Hematopoietic multipotent progenitor cell treated with erythropoietin and hydrocortisone succinate and interleukin-3 and kit ligand, for 17 days (in vitro differentiated cells): Measurements from ENCODE around the gene SYT15.
"Not testable (repeated sequence)": the region's sequence is repeated elsewhere in the genome, so short reads cannot be mapped to it uniquely, and the experiment has no call there.

Source experiments
- DNase-seq: peaks from one replicate; pipeline ENCODE4 v3.0.0-alpha.2; 2015; ENCODE audit warnings: low spot score

SYT15 gene

DNA sequence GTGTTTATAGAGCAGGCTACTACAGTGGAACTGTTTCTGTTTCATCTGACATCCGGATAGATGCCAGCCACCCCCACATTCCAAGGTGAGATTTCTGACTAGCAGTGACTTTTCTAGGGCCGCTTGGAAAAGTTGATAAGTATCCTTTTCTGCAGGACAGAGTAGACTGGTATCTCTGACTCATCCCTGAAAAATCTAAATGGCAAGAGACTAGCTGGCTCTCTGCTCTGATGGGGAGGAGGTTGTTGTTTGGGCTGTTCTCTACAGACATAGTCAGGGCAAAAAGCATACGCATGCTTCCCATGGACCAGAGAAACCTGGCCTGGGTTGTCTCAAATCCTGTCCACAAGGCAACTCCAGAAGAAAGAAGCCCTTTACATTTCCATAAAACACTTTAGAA lies 10.7 kb downstream of the SYT15 start:
- DNase-seq = not testable (repeated sequence)

DNA sequence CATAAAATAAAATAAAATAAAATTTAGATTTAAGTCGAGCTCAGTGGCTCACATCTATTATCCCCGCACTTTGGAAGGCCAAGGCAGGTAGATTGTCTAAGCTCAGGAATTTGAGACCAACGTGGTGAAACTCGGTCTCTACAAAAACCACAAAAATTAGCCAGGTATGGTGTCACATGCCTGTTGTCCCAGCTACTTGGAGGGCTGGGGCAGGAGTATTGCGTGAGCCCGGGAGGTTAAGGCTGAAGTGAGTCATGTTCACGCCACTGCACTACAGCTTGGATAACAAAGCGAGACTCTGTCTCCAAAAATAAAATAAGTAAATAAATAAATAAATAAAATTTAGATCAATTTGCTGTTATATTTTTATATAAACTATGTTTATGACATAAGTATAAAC lies 12.1 kb downstream of the SYT15 start:
- not testable (repeated sequence) for DNase-seq

DNA sequence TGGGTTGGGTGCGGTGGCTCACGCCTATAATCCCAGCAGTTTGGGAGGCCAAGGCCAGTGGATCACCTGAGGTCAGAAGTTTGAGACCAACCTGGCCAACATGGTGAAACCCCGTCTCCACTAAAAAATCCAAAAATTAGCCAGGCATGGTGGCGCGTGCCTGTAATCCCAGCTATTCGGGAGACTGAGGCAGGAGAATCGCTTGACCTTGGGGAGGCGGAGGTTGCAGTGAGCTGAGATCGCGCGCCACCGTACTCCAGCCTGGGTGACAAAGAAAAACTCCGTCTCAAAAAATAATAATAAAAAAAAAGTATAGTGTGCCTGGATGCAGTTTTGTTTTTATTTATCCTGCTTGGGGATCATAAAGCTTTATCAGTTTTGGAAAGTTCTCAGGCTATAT lies 14.4 kb downstream of the SYT15 start:
- DNase-seq = not testable (repeated sequence)

DNA sequence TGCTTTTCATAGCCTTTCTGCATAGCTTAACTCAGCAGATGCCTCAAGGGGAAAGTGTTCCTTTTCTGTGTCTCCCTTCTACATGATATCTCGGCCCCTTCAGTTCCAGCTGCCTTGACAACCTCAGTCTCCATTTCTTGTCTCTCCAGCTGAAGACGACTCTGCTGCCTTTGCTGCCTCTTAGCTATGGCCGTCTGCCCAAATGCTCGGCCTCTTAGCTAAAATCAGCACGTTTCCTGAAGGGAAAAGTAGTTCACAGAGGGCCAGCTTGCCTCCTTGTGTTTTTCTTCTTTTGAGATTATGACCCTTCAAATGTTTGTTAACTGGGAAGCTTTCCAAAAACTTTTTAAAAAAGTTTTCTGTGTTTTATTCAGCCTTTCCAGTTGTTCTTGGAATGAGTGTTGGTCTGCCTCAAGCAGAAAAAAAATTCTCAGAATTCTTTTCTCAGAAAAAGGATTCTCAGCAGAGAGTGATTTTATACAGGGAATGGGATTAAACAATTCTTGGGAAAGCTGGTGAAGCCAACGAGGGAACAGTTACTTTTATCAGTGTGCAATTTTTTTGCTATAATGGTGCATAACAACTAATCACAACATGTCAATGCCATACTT lies 15.6 kb downstream of the SYT15 start:
- not testable (repeated sequence) for DNase-seq

DNA sequence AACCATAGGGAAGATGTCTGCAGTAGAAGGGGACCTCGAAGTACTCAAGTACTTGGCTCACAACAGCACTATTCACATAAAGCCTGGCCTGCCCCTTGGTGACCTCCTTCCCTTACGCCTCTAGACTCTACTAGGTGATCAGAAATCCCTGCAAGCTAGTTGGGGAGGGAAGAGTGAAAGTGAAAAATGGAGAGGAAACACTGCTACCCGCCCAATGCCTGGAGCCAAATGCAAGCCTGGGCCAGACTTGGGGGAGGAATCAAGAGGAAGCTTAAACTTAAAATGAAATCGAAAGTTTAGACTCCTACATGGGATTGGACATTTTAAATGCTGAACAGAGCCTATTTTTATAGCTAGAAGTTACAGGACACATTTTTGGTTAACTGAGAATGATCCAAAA lies 17.6 kb downstream of the SYT15 start:
- not testable (repeated sequence) for DNase-seq

DNA sequence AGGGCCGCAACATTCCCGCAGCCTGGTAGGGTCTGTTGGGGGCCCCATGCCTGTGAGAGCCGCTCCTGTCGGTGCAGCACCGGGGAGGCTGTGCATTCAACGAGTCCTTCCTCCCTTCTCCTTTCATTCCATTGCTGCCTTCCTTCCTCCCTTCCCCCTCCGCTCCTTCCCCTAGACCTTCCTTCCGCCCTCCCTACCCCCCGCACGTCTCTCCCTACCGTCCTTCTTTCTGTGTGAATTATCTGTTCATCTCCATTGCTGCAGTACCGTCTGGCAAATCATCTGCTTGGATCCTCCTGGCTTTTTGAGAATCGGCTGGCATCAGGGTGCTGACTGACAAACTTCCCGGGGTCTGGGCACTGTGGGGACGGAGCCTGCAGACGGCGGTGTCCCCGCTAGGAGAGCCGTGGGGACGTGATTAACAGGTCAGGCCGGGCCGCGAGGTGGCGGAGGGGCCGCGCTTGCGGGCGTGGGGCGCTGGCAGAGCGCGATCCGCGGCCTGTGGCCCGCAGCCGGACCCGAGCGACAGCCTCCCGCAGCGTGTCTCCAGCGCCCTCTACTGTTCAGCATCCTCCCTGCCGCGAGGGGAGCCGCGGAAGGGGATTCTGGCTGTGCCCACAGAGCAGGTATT lies 18.8 kb downstream of the SYT15 start:
- DNase-seq = not testable (repeated sequence)

GRCh38 chr10:46600516-46600915 lies 21.6 kb downstream of the SYT15 start:
- not testable (repeated sequence) for DNase-seq

- not testable (repeated sequence) for DNase-seq
Measured at GRCh38 chr10:46615540-46615939, 36.6 kb downstream of the SYT15 start.

GRCh38 chr10:46616227-46616626 lies 37.3 kb downstream of the SYT15 start:
- DNase-seq = not testable (repeated sequence)

DNA sequence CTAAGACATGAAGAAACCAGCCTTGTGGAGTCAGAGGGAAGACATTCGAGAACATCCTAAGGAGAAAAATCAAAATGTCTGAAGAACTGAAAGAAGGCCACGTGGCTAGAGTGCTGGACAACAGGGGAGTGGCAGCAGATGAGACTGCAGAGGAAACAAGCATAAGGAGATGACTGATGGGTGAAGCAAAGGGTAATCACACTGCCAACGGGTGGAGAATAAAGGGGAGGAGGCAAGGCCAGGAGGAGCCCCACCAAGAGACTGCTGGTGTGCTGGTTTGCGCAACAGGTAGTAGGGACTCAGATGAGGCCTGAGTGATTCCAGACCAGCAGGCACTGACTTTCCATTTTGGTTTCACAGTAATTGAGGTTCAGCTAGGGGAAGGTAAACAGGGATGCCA lies 38.2 kb downstream of the SYT15 start:
- DNase-seq = not testable (repeated sequence)

GRCh38 chr10:46617913-46618312 lies 39.0 kb downstream of the SYT15 start:
- DNase-seq = not testable (repeated sequence)

DNA sequence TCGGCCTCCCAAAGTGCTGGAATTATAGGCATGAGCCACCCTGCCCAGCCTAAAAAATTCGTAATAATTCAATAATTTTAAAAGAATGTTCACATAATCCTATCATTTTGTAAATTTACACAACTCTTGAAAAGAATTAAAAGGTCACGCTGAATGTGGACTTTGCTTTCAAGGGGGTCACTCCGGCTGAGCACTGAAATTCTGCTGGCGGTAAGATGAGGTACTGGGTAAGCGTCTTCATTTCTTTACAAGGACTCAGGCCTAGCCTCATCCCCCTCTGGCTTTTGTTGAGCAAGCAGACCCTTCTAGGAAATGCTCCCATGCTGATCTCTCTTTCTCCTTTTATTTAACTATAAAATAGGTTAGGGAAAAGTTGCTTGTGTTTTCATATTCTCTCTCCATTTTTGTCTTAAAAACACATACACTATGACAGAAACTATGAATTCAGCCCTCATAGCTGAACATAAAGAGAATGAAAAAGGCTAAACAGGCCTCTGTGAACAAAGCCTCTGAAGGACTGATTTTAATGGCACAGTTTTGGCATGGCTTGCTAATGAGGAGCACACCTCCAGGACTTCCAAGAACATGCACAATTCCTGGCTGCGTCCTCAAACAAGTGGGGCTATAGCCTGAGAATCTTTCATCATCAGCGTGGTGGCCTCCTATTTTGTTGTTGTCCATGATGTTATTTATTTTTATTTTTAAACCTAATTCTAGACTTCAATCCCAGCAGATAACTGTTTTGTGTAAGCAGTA lies 45.1 kb downstream of the SYT15 start:
- not testable (repeated sequence) for DNase-seq

- not testable (repeated sequence) for DNase-seq
Measured at GRCh38 chr10:46629805-46630204, 50.9 kb downstream of the SYT15 start.

- DNase-seq = not testable (repeated sequence)
Measured at GRCh38 chr10:46630816-46631215, 51.9 kb downstream of the SYT15 start.

- DNase-seq = not testable (repeated sequence)
Measured at GRCh38 chr10:46631683-46632082, 52.8 kb downstream of the SYT15 start.

GRCh38 chr10:46634698-46635097 lies 55.8 kb downstream of the SYT15 start:
- DNase-seq = not testable (repeated sequence)

DNA sequence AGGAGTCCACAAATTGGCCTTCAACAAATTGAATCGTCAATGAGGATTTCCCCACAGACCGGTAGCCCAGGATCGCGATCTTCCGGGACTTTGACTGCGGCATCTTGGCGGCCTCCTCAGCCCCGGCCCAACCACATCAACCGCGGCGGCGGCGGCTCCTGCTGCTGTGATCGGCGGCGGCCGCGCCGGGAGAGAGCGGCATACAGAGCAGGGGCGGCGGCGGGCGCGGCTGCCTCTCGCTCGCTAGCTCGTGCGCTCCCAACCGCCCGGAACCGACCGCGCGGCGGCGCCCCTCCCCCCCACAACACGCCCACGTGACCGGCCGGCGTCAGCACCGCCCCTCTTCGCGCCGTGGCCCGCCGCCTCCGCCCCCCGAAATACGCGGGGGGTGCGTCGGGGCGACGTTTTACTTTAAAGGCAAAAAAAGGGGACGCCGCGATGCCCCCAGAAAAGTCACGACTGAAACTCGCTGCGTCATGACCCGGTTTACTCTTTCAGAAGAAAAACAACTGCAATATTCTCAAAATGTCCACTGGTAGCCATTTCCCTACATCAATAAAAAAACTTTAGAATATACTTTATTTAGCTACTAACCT lies 56.5 kb downstream of the SYT15 start:
- not testable (repeated sequence) for DNase-seq

- DNase-seq = not testable (repeated sequence)
Measured at GRCh38 chr10:46640005-46640404, 61.1 kb downstream of the SYT15 start.
